NCI-H2227 treated with DMSO at 0.1 percent for 48 hours (cell line): ENCODE measurements around the gene ZNF211.

ENCODE experiments used
- DNase-seq: peaks from one replicate; lab custom pipeline; 2025; lab: John Stamatoyannopoulos, UW

Gene ZNF211

DNA sequence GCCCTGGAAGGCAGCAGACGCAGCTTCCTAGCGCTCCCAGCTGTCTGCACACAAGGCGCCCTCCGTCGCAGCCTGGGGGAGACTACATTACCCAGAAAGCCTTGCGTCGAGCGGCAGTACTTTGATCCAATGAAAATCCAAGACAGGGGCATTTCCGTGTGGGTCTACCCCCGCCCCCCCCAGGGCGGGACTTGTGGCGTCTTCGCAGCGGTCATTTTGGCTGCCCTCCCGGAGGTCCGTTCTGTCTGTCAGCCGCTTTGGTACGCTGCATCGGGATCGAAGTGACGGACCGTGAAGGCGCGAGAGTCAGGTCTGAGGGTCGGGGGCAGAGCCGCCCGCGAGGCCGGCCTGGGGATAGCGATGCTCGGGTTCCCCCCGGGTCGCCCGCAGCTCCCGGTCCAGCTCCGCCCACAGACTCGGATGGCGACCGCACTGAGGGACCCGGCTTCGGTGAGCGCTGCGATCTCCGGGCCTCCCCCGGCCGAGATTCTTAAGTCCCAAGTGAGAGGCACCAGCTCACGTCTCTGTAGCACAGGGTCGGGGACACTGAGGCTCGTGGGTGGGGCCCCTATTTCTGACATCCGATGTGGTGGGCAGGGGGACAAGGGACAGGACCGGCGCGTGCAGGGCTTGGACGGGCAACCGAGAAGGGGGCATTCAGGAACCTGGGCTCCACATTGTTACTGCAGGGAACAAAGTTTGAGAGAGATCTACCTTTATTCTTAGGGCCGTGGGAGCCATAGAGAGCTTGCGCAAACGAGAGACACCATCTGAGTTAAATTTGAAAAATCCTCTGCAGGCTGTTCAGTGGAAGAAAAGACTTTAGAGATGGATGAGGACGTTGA, at the start of gene ZNF211:
Gene ZNF211 (plus strand): TSS at position 182 of the 845 bp plus-strand sequence. CDS start 179 bp downstream, at position 361.
- peak; percentile 99 for DNase-seq

- peak; percentile 88 for DNase-seq
Observed at GRCh38 chr19:57583521-57584416, 49.2 kb upstream of the ZNF211 start, which contains the start of gene ZIK1. Gene ZIK1 (plus strand): TSS chr19:57584145. CDS start chr19:57584357, 212 bp downstream.

DNA sequence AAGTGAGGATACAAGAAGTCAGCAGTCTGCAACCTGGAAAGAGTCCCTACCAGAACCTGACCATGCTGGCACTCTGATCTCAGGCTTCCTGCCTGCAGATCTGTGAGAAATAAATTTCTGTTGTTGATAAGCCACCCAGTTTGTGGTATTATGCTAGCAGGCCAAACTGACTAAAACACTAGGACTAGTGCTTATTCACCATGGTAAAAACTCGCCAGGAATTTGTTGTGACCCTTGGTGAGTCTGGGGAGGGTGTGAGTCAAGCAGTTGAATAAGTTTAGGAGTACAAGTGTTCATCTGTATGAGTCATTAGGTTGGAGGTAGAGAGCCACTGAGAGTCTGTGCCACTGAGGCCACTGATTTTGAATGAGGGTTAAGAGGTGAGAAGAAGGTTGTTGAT, 45.4 kb upstream of the ZNF211 start:
- no peak for DNase-seq

GRCh38 chr19:57599377-57599760, 33.6 kb upstream of the ZNF211 start:
- DNase-seq: no peak

- DNase-seq: peak; percentile 95
Observed at GRCh38 chr19:57599761-57600383, 33.1 kb upstream of the ZNF211 start, which contains the start of gene ZNF530. Gene ZNF530 (plus strand): TSS chr19:57599885. CDS start chr19:57604346, 4,461 bp downstream.

DNA sequence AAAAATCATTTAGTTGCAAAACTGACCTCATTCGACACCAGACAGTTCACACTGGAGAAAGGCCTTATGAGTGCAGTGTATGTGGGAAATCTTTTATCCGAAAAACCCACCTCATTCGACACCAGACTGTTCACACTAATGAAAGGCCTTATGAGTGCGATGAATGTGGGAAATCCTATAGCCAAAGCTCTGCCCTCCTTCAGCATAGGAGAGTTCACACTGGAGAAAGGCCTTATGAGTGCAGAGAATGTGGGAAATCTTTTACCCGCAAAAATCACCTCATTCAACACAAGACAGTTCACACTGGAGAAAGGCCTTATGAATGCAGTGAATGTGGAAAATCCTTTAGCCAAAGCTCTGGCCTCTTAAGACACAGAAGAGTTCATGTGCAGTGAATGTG, 26.0 kb upstream of the ZNF211 start:
- DNase-seq: no peak

DNA sequence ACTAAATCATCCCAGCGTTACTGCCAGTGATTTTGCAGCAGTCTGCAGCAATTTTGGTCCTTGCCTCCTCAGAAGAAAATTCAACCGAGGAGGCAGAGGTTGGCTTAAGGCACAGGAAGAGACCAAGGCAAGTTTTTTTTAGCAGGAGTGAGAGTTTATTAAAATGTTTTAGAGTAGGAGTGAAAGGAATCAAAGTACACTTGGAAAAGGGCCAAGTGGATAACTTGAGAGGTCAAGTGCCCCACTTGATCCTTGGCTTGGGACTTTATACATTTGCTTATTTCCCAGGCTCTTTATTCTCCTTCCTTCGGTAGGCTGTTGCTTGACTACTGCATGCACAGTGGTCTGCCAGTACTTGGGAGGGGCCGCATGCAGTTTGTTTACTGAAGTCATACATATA, 21.9 kb upstream of the ZNF211 start:
- DNase-seq: no peak

DNA sequence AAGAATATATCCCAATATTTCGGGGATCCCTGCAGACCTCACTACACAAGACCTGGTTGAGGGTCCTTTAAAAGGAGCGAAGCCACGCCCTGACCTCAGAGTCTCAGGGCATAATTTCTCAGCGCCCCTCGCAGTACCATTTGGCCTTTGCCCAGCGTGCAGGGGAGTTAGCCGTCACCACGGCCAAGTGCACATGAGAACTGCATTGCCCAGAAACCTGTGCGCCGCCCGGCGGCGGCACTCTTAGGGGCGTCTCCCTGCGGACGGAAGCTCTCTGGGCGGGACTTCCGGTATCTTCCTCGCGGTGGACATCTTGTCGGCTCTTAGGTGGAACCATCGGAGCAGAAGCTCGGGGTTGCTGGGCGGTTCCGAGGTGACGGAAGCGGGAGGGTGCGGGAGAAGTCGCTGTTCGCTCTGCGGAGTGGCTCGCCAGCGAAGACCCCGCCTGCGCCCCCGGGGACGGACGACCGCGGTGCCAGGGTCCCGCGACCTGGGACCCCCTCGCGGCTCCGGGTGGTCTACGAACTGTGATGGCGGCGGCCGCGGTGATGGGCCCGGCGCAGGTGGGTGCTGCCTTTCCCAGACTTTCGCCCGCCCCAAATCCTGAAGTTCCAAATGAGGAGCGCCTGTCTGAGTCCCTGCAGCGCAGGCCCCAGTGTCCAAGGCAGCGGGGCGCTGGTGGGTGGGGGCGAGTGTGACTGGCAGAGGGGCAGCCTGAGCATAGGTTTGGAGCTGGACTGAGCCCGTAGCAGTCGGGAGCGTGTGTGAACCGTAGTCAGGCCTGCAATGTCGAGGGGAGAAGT, 18.8 kb upstream of the ZNF211 start, which contains the start of gene ZNF134:
Gene ZNF134 (plus strand): TSS at position 302 of the 803 bp plus-strand sequence. CDS start 5,227 bp downstream, outside the sequence.
- DNase-seq: peak; percentile 97

DNA sequence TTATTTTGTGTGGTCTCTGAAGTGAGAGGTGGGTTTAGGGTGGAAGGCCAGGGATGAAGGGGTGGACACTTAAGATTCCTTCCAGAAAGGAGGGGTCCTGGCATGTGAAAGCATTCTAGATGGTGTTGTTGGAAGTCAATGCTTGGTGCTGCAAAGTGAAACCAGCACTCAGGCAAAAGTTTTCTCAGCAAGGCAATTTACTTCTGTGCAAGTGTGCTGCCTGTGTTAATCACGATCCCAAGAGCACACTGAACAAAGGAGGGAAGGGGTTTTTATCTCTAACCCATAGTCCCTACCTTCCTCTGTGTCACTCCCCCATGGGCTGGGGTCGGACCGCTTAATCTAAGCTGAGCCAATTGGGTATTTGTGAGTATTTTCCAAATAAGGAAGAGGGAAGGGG, 17.6 kb upstream of the ZNF211 start:
- DNase-seq: no peak

- no peak for DNase-seq
Observed at GRCh38 chr19:57620673-57621348, 12.2 kb upstream of the ZNF211 start.

DNA sequence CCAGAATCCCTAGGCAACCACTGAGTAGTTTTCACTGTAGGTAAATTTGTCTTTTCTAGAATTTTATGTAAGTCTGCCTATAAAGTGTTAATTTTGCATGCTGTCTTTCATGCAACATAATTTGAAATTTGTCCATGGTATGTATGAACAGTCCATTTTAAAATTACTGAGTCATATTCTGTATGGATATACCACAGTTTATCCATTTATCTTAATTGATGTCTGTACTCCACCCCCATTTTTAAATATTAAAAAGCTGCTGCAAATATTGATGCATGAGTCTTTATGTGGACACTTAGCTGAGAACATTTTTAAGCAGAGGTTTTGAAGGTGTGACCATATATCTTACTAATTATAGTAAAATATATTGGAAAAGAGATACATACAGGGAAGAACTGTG, 9.9 kb upstream of the ZNF211 start:
- DNase-seq: no peak

DNA sequence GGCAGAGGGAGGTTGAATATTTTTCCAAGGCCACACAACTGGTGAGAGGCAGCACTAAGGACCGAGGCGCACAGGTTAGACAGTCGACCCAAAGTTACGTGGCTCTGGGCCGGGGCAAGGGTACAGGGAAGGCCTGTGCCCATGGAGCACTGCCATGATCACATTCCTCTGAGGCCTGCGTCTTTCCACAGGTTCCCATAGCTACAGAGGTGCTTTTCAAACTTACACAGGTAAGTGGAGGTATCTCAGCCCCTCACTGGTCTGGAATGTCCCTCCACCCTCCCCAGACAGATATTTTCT, 814 bp downstream of the ZNF211 start:
- DNase-seq: no peak

DNA sequence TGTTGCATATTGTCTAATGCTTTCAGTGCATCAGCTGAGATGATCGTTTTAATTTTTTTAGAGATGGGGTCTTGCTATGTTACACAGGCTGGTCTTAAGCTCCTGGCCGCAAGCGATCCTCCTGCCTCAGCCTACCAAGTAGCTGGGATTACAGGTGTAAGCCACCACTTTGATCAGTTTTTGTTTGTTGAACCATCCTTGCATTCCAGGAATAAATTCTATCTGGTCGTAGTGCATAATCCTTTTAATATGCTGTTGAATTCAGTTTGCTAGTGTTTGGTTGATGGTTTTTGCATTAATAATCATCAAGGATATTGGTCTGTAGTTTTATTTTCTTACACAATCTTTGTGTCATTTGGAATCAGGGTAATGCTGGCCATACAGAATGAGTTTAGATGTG, 4.4 kb downstream of the ZNF211 start:
- no peak for DNase-seq

DNA sequence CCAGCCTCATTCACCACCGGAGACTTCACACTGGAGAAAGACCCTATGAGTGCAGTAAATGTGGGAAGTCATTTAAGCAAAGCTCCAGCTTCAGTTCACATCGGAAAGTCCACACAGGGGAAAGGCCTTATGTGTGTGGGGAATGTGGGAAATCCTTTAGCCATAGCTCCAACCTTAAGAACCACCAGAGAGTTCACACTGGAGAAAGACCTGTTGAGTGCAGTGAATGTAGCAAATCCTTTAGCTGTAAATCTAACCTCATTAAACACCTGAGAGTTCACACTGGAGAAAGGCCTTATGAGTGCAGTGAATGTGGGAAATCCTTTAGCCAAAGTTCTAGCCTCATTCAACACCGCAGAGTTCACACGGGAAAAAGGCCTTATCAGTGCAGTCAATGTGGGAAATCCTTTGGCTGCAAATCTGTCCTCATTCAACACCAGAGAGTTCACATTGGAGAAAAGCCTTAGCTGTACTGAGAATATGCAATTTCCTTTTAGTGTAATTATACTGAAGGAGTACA, 8.8 kb downstream of the ZNF211 start:
- no peak for DNase-seq

DNA sequence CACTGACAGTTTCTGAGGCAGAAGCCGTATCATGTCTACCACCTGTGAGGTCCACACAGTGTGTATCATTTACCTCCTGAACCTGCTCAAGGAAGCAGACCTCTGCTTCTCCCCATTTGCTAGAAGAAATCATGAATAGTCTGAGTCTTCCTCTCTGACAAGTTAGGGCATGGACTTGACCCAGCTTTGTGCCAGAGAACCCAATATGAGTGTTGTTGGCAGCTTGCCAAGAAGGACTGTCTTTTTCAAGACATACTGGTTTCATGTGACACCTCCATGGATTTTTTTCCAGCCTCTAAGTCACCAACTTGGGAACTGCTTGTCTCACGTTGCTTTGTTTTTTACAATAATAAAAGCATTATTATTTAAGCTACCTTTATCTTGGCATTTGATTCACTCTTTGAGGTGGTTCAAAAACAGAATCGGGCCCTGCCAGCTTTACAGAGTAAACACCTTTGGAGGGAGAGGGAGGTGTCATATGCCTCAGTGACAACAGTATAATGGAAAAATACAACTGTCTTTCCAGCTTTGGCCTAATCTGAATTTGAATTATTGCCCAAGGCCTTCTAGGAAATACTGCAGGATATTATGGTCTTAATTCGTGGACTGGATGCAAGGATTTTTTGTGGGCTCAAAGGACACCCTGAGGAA, 9.6 kb downstream of the ZNF211 start:
- no peak for DNase-seq

- no peak for DNase-seq
Observed at GRCh38 chr19:57643734-57644133, 10.8 kb downstream of the ZNF211 start.

- DNase-seq: no peak
Observed at GRCh38 chr19:57648331-57649003, 15.5 kb downstream of the ZNF211 start.

DNA sequence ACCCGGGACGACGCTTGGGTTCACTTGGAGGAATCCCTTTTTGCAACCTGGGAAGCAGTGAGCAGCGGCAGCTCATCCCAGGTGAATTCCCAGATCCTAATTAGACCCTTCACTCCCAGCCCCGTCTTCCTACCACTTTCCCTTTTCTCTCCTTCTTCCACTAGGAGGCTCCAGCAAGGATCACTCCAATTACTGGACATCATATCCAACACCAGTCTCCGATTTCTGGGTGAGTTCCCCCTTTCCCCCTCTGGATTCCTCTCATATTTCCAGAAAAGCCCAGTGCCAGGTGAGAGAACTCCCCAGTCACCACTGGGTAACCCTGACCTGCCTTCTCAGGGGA, 18.7 kb downstream of the ZNF211 start:
- no peak for DNase-seq

DNA sequence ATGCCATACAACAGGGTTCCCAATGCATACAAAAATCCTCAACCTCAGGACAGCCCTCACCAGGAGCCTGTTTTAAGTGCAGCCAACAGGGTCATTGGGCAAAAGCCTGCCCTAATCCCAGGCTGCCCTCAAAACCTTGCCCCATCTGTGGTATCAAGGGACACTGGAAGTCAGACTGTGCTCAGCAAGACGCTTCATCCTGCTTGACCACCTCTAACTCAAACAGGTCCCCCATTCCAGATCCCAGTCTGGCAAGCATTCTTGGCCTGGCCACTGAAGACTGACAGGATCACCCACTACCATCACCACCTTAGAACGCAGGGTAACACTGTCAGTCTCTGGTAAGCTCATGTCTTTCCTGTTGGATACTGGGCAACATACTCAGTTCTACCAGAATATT, 20.7 kb downstream of the ZNF211 start:
- no peak for DNase-seq

- DNase-seq: no peak
Observed at GRCh38 chr19:57655443-57655842, 22.5 kb downstream of the ZNF211 start.
